ENCODE data around the gene SYCN. TPM values are rescaled to one million over a fixed set of nuclear protein-coding genes. Genes with fewer than 3 reads are reported as not detected.

The SYCN gene
- total RNA-seq, 3 donors from 2014 or later (not counting 1 experiment from before 2014, with no cell fraction given): not detected

Other genes with a start within 250 kb of the SYCN start
- not detected for gene FBXO17, start 228.5 kb downstream of the SYCN start, total RNA-seq
- under 1 TPM in 2 of 3 donors, not detected in 1; 0.23 to 0.38 TPM for gene FBXO27, start 171.7 kb downstream of the SYCN start, total RNA-seq
- gene ACP7, start 119.9 kb downstream of the SYCN start, total RNA-seq: not detected
- gene PAK4, start 78.5 kb downstream of the SYCN start, total RNA-seq: 10 to 100 TPM in 2 of 3 donors, 1 to 10 TPM in 1; 6.7 to 13.4 (median 11.8) TPM
- gene NCCRP1, start 7.3 kb downstream of the SYCN start, total RNA-seq: not detected
- gene IFNL3, start 40.7 kb upstream of the SYCN start, total RNA-seq: not detected
- not detected for gene IFNL4, start 44.6 kb upstream of the SYCN start, total RNA-seq
- gene IFNL2, start 64.1 kb upstream of the SYCN start, total RNA-seq: not detected
- gene IFNL1, start 92.1 kb upstream of the SYCN start, total RNA-seq: 1 to 10 TPM in 1 of 3 donors, under 1 TPM in 1, not detected in 1; 0.33 to 1.4 TPM
- gene LRFN1, start 116.6 kb upstream of the SYCN start, total RNA-seq: 10 to 100 TPM in 1 of 3 donors, 1 to 10 TPM in 2; 5.9 to 12.5 (median 6.9) TPM
- gene GMFG, start 131.8 kb upstream of the SYCN start, total RNA-seq: 100 to 1,000 TPM; 315 to 331 (median 329) TPM
- 10 to 100 TPM; 67.8 to 80.8 (median 78.9) TPM for gene SAMD4B, start 138.2 kb upstream of the SYCN start, total RNA-seq
- 10 to 100 TPM; 54.3 to 80.9 (median 68.3) TPM for gene PAF1, start 186.8 kb upstream of the SYCN start, total RNA-seq
- gene MED29, start 187.1 kb upstream of the SYCN start, total RNA-seq: 10 to 100 TPM; 37.5 to 49.1 (median 45.9) TPM
- 1,000 to 10,000 TPM; 1,232 to 2,074 (median 1,769) TPM for gene ZFP36, start 202.6 kb upstream of the SYCN start, total RNA-seq
- gene PLEKHG2, start 208.4 kb upstream of the SYCN start, total RNA-seq: 100 to 1,000 TPM in 1 of 3 donors, 10 to 100 TPM in 2; 70.2 to 129 (median 80.7) TPM
- gene RPS16, start 231.7 kb upstream of the SYCN start, total RNA-seq: 1,000 to 10,000 TPM; 1,227 to 1,543 (median 1,399) TPM
- gene SUPT5H, start 241.3 kb upstream of the SYCN start, total RNA-seq: 100 to 1,000 TPM; 228 to 256 (median 230) TPM

Data from natural killer cell (primary cell).